SHP77 (cell line): ENCODE results near the gene NR2F6.
"Not testable (repeated sequence)": the region's sequence is repeated elsewhere in the genome, so short reads cannot be mapped to it uniquely, and the experiment has no call there.

Experiments
- DNase-seq, 2 experiments: peaks; one replicate each; lab custom pipeline; 2025; lab: John Stamatoyannopoulos, UW

NR2F6 gene

GRCh38 chr19:17210296-17210695 lies 35.4 kb downstream of the NR2F6 start:
- DNase-seq = no peak

- DNase-seq = peak; percentile 13 to 16
These were observed 36.3 kb downstream of the NR2F6 start for GRCh38 chr19:17209126-17210036.

DNA sequence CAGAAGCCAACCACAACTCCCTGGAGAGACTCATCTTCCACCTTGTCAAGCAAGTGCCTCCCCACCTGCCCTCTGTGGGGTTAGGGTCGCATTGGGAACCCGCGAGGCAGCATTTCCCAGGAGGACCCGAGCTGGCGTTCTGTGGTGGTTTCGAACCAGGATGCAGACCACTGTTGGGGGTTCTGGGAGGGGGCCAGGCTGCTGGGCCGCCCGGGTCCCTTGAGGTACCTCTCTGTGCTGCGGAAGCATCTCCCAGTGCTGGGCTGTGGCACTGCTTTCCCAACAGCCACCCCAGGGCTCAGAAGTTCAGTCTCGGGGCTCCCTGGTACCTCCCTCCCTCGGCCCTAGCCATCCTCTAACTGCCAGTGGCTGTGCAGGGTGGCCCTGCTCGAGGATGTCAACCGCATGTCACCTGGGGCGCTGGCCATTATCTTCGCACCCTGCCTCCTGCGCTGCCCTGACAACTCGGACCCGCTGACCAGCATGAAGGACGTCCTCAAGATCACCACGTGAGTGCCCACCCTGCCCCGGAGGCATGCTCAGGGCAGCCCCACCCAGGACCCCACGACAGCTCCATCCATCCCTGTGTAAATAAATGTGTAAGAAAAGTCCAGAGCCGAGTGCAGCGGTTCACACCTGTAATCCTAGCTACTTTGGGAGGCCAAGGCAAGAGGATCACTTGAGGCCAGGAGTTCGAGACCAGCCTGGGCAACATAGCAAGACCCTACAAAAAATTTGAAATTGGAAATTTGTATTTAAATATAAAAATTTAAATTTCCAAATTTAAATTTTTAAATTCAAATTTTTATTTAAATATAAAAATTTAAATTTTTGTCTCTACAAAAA lies 38.8 kb downstream of the NR2F6 start:
- DNase-seq = no peak

- peak; percentile 12 to 44 for DNase-seq
These were observed 40.2 kb downstream of the NR2F6 start for GRCh38 chr19:17205237-17206140.

GRCh38 chr19:17202713-17203112 lies 43.0 kb downstream of the NR2F6 start:
- no peak for DNase-seq

- DNase-seq = no peak
These were observed 43.5 kb downstream of the NR2F6 start for GRCh38 chr19:17202249-17202648.

DNA sequence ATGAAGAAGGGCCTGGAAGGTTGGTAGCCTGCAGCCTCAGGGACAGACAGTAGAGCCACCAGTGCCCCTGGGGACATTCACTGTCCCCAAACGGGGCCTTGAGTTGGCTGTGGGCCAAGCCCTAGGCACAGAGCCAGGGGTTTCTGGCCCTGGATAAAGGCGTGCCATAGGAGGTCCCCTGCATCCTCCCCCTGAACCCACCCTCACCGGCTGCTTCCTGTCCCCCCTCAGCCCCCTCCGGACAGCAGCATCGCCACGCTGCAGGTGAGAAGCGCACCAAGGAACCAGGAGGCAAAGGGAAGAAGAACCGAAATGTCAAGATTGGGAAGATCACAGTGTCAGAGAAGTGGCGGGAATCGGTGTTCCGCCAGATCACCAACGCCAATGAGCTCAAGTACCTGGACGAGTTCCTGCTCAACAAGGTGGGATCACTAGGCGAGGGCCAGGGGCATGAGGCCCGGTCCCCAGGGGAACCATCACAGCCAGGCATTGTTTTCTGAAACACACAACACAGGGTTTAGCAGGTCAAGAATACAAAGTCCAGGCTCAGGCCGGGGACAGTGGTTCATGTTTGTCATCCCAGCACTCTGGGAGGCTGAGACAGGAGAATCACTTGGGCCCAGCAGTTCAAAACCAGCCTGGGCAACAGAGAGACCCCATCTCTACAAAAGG lies 45.2 kb downstream of the NR2F6 start:
- DNase-seq = no peak

DNA sequence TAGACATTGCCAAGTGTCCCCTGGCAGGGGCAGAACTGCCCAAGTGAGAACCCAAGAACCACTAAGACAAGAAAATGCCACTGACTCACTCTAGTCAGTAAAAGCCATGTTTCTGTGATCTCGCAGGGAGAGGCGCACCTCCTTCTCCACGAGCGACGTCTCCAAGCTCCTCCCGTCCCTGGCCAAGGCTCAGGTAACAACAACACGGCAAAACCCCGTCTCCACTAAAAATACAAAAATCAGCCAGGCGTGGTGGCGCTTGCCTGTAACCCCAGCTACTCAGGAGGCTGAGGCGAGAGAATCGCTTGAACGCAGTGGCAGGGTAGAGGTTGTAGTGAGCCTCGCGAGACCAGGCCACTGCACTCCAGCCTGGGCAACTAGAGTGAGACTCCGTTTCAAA lies 48.1 kb downstream of the NR2F6 start:
- DNase-seq = no peak

DNA sequence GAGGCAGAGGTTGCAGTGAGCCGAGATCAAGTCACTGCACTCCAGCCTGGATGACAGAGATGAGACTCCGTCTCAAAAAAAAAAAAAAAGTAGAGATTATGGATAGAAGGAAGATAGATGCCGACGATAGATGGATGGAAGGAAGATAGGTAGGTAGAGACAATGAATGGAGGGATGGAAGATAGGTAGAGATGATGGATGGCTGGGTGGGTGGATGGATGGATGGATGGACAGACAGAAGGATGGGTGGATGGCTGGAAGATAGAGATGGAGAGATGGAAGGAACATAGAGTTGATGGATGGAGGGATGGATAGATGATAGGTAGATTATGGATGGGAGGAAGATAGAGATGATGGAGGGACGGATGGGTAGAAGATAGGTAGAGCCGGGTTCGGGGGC lies 49.1 kb downstream of the NR2F6 start:
- DNase-seq = no peak

DNA sequence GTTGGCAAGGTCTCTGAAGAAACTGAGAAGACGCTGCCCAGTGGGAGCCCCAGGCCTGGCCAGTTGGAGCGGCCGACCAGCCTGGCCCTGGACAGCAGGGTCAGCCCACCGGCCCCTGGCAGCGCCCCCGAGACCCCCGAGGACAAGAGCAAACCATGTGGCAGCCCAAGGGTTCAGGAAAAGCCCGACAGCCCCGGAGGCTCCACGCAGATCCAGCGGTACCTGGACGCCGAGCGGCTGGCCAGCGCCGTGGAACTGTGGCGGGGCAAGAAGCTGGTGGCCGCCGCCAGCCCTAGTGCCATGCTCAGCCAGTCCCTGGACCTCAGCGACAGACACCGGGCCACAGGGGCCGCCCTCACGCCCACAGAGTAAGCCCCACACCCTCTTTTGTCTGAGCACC lies 50.6 kb downstream of the NR2F6 start:
- DNase-seq = no peak

- DNase-seq = no peak
These were observed 51.1 kb downstream of the NR2F6 start for GRCh38 chr19:17194608-17195007.

DNA sequence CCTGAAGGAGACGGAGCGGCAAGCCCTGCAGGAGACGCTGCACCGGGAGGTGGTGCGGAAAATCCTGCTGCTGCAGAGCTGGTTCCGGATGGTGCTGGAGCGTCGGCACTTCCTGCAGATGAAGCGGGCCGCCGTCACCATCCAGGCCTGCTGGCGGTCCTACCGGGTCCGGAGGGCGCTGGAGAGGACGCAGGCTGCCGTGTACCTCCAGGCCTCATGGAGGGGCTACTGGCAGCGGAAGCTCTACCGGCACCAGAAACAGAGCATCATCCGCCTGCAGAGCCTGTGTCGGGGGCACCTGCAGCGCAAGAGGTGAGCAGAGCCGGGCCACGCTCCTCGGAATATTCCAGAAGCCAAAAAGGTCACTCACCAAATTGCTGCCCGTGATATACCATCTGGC lies 53.0 kb downstream of the NR2F6 start:
- no peak for DNase-seq

DNA sequence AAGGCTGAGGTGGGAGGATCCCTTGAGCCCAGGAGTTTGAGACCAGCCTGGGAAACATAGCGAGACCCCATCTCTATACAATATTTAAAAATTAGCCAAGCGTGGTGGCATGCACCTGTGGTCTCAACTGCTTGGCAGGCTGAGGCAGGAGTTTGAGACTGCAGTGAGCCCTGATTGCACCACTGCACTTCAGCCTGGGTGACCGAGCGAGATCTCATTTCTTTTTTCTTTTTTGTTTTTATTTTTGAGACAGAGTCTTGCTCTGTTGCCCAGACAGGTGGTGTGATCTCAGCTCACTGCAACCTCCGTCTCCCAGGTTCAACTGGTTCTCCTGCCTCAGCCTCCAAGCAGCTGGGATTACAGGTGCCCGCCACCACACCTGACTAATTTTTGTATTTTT lies 54.0 kb downstream of the NR2F6 start:
- DNase-seq = not testable (repeated sequence)

GRCh38 chr19:17185590-17185989 lies 60.1 kb downstream of the NR2F6 start:
- DNase-seq = no peak

DNA sequence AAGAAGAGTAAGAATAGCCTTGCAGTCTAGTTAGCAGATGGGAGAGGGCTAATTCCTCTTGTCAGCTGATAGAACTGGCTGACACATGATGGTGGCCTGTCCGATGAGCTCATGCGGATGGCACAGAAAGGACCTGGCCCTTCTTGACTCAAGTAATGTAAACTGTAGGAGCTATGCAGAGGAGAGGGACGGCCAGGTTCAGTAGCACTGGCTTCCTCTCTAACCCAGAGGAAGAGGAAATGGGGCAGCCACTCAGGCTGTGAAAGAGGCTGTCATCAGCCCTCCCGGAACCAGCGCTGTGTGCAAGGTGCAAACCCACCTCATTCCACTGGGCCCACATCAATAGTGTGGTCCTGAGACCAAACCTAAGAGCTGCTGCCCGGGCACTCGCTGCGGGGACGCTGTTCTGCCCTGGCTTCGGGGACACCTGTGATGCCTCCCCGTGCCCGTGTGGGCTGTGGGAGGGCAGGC lies 61.3 kb downstream of the NR2F6 start:
- no peak for DNase-seq

GRCh38 chr19:17183858-17184321 lies 61.8 kb downstream of the NR2F6 start:
- DNase-seq = no peak

GRCh38 chr19:17183271-17183761 lies 62.4 kb downstream of the NR2F6 start:
- DNase-seq = no peak
